OCI-LY7 (cell line): Measurements from ENCODE around the gene ZBTB40. TPM values are rescaled to one million over a fixed set of nuclear protein-coding genes. Genes with fewer than 3 reads are reported as not detected.

Experiments used
- BruUV-seq: library from RNA; stranded (reverse); fragments of 400-500 nt; replicated peaks from 2 replicates; lab custom pipeline; 2021; lab: Mats Ljungman, UMichigan
- CTCF ChIA-PET: fragments of 300-600 bp; sonication (Branson Sonifier 250); formaldehyde crosslinking; loops from one replicate; lab custom pipeline; 2022; ENCODE audit warnings: antibody characterized with exemption; ENCODE audit not compliant: unreplicated experiment; lab: Charles Lee
- POLR2A ChIA-PET: fragments of 300-600 bp; sonication (Branson Sonifier 250); formaldehyde crosslinking; loops from one replicate; lab custom pipeline; 2022; ENCODE audit warnings: antibody characterized with exemption; lab: Charles Lee
- DNase-seq: peaks from one replicate; pipeline ENCODE4 v3.0.0-alpha.2; 2015; ENCODE audit warnings: low spot score
- H2AFZ ChIP-seq: fragments of 200-600 bp; sonication (generic), shearing (Covaris generic); 2 replicates; pipeline ENCODE4 v1.6.1; 2014; ENCODE audit warnings: mild to moderate bottlenecking, antibody characterized with exemption, low read length, moderate library complexity
- H3K27ac ChIP-seq: fragments of 200-600 bp; sonication (generic); 2 replicates; pipeline ENCODE4 v1.5.1; 2014; ENCODE audit warnings: mixed run types, low read depth, mild to moderate bottlenecking, moderate library complexity, low read length, inconsistent platforms; ENCODE audit not compliant: poor library complexity, severe bottlenecking
- H3K36me3 ChIP-seq: fragments of 200-600 bp; sonication (generic); 2 replicates; pipeline ENCODE4 v1.6.1; 2014; ENCODE audit warnings: mild to moderate bottlenecking, antibody characterized with exemption, low read length, moderate library complexity, mixed read lengths; ENCODE audit not compliant: insufficient read depth
- H3K4me1 ChIP-seq: fragments of 200-600 bp; sonication (generic); 2 replicates; pipeline ENCODE4 v1.5.1; 2014; ENCODE audit warnings: mild to moderate bottlenecking, low read length; ENCODE audit not compliant: insufficient read depth, poor library complexity, severe bottlenecking
- H3K4me2 ChIP-seq: fragments of 200-600 bp; sonication (generic); 2 replicates; pipeline ENCODE4 v1.6.1; 2014; ENCODE audit warnings: mild to moderate bottlenecking, low read length
- H3K4me3 ChIP-seq: fragments of 200-600 bp; sonication (generic); 2 replicates; pipeline ENCODE4 v1.5.1; 2014; ENCODE audit warnings: mild to moderate bottlenecking, low read depth, low read length; ENCODE audit not compliant: poor library complexity, severe bottlenecking
- H3K79me2 ChIP-seq: fragments of 200-600 bp; sonication (generic); 2 replicates; pipeline ENCODE4 v1.6.1; 2016; ENCODE audit warnings: low read depth, mild to moderate bottlenecking, low read length, moderate library complexity, mixed read lengths; ENCODE audit not compliant: insufficient read depth
- H3K9me2 ChIP-seq: fragments of 200-600 bp; sonication (generic); 2 replicates; pipeline ENCODE4 v1.6.1; 2016; ENCODE audit warnings: mild to moderate bottlenecking, low read length, mixed read lengths; ENCODE audit not compliant: insufficient read depth
- H3K9me3 ChIP-seq: fragments of 200-600 bp; sonication (generic); 2 replicates; pipeline ENCODE4 v1.6.1; 2014; ENCODE audit warnings: mild to moderate bottlenecking, mixed run types, low read length, mixed read lengths
- H4K20me1 ChIP-seq: fragments of 200-600 bp; sonication (generic); 2 replicates; pipeline ENCODE4 v1.6.1; 2014; ENCODE audit warnings: mild to moderate bottlenecking, antibody characterized with exemption, low read length, moderate library complexity, mixed read lengths; ENCODE audit not compliant: insufficient read depth
- CTCF ChIP-seq: fragments of 200-600 bp; sonication (generic); conservative IDR thresholded peaks from 2 replicates; pipeline ENCODE4 v1.5.1; 2014; ENCODE audit warnings: mild to moderate bottlenecking, antibody characterized with exemption, low read length, moderate library complexity, mixed read lengths
- EZH2phosphoT487 ChIP-seq: fragments of 200-600 bp; sonication (generic); IDR thresholded peaks from 2 replicates; pipeline ENCODE4 v1.6.1; 2018; ENCODE audit warnings: low read depth, borderline replicate concordance, mild to moderate bottlenecking, mixed run types, antibody characterized with exemption, low read length, moderate library complexity, mixed read lengths
- intact Hi-C: fragments of 100-400 bp; cut with micrococcal nuclease; formaldehyde crosslinking; loops from one replicate; pipeline ENCODE4 v1.10.0; 2022; ENCODE audit not compliant: unreplicated experiment
- total RNA-seq, 2 experiments: library from RNA; depleted of rRNA in 1 of 2; stranded (reverse); fragments of >200 nt in 1 of 2; shearing (Covaris generic) in 1 of 2; gene quantifications; 2 replicates each; pipeline ENCODE4 v1.2.3, GENCODE V29; 2014 to 2022

ZBTB40 gene
- total RNA-seq, 2 experiments from 2014 or later: 16.6 to 17.3 TPM

GRCh38 chr1:22487781-22488180 lies 36.1 kb downstream of the ZBTB40 start:
- peaks cover 8% of the 10 kb centered on the region; the same call in 1 of the 2 replicates for H3K36me3 ChIP-seq
- no peaks in the 10 kb centered on the region for H3K9me2 ChIP-seq
- no TSS peak for BruUV-seq
- H3K9me3 ChIP-seq: peaks cover 7% of the 10 kb centered on the region
- ChIA-PET CTCF (no interaction called here), POLR2A (no interaction called here)
- no peak overlapping the region for H3K4me3 ChIP-seq
- intact Hi-C loops: no loop called here
- no peak for TF ChIP-seq CTCF
- TF ChIP-seq EZH2phosphoT487: no peak
- no peak for DNase-seq
- no peak overlapping the region for H3K27ac ChIP-seq
- H3K4me2 ChIP-seq: no peak overlapping the region
- no peaks in the 10 kb centered on the region for H3K4me1 ChIP-seq
- no peaks in the 10 kb centered on the region; the same call in 1 of the 2 replicates for H3K79me2 ChIP-seq
- H4K20me1 ChIP-seq: no peaks in the 10 kb centered on the region
- H2AFZ ChIP-seq: no peak overlapping the region

- POLR2A ChIA-PET: no interaction called here
- no peak for TF ChIP-seq CTCF
- no peak for TF ChIP-seq EZH2phosphoT487
- no peaks in the 10 kb centered on the region for H4K20me1 ChIP-seq
- intact Hi-C loops: no loop called here
- H3K9me3 ChIP-seq: peaks cover 2% of the 10 kb centered on the region
- CTCF ChIA-PET: no interaction called here
- H3K4me1 ChIP-seq: no peaks in the 10 kb centered on the region
- H3K4me2 ChIP-seq: no peak overlapping the region
- H3K79me2 ChIP-seq: no peaks in the 10 kb centered on the region; the same call in 1 of the 2 replicates
- peaks cover 8% of the 10 kb centered on the region; the same call in 1 of the 2 replicates for H3K36me3 ChIP-seq
- H3K4me3 ChIP-seq: no peak overlapping the region
- no peaks in the 10 kb centered on the region for H3K9me2 ChIP-seq
- H2AFZ ChIP-seq: no peak overlapping the region
- H3K27ac ChIP-seq: no peak overlapping the region
- no TSS peak for BruUV-seq
- no peak for DNase-seq
Measured at GRCh38 chr1:22488319-22488718, 36.7 kb downstream of the ZBTB40 start.

GRCh38 chr1:22489278-22489677 lies 37.6 kb downstream of the ZBTB40 start:
- Histone ChIP-seq H3K4me2 (no peak overlapping the region), H3K9me2 (no peaks in the 10 kb centered on the region), H4K20me1 (no peaks in the 10 kb centered on the region), H3K4me1 (no peaks in the 10 kb centered on the region), H2AFZ (no peak overlapping the region), H3K27ac (no peak overlapping the region), H3K9me3 (no peaks in the 10 kb centered on the region), H3K79me2 (no peaks in the 10 kb centered on the region; the same call in 1 of the 2 replicates), H3K36me3 (peaks cover 8% of the 10 kb centered on the region; the same call in 1 of the 2 replicates), H3K4me3 (no peak overlapping the region)
- intact Hi-C loops: no loop called here
- BruUV-seq: no TSS peak
- TF ChIP-seq CTCF: no peak
- no peak for DNase-seq
- CTCF ChIA-PET: no interaction called here
- POLR2A ChIA-PET: no interaction called here
